CD4-positive, alpha-beta memory T cell (primary cell): ENCODE measurements around the gene KCND3. TPM values are rescaled to one million over a fixed set of nuclear protein-coding genes. Genes with fewer than 3 reads are reported as not detected.

Experiments used
- CTCF ChIA-PET: fragments of 350-600 bp; sonication (Branson Sonifier 250); formaldehyde crosslinking; loops from one replicate; lab custom pipeline; 2021; ENCODE audit warnings: inconsistent platforms; ENCODE audit not compliant: partially characterized antibody; lab: Charles Lee
- POLR2A ChIA-PET: fragments of 350-600 bp; sonication (Branson Sonifier 250); formaldehyde crosslinking; loops from one replicate; lab custom pipeline; 2021; ENCODE audit not compliant: partially characterized antibody; lab: Charles Lee
- DNase-seq, 5 donors: peaks; one replicate each; pipeline versions ENCODE4 v3.0.0 to v3.0.0-alpha.2; 2020 to 2022; ENCODE audit warnings: mixed read lengths in 1 of 5
- H3K27ac ChIP-seq: one replicate; pipeline ENCODE4 v1.7.0; 2013; ENCODE audit warnings: low read depth, low read length
- H3K27me3 ChIP-seq: 2 replicates; pipeline ENCODE4 v1.7.0; 2013; ENCODE audit warnings: mild to moderate bottlenecking, low read length, moderate library complexity; ENCODE audit not compliant: insufficient read depth
- H3K36me3 ChIP-seq: 2 replicates; pipeline ENCODE4 v1.7.0; 2013; ENCODE audit warnings: mild to moderate bottlenecking, low read length, moderate library complexity; ENCODE audit not compliant: insufficient read depth
- H3K4me1 ChIP-seq: 2 replicates; pipeline ENCODE4 v1.7.0; 2013; ENCODE audit warnings: mild to moderate bottlenecking, low read length, moderate library complexity; ENCODE audit not compliant: insufficient read depth
- H3K4me3 ChIP-seq, 2 donors: one replicate each; pipeline ENCODE4 v1.7.0; 2013; ENCODE audit warnings: low read length in 2 of 2, mild to moderate bottlenecking in 1 of 2
- H3K9me3 ChIP-seq, 2 donors: one replicate each; pipeline ENCODE4 v1.7.0; 2013; ENCODE audit warnings: low read length in 2 of 2, control low read depth in 1 of 2; ENCODE audit not compliant: control insufficient read depth in 1 of 2
- H3K27ac Mint-ChIP-seq, 7 donors: one replicate each; pipeline ENCODE4 v1.8.0; 2020 to 2021; ENCODE audit warnings: mixed read lengths in 7 of 7, mild to moderate bottlenecking in 6 of 7, inconsistent platforms in 3 of 7, moderate library complexity in 3 of 7
- H3K27me3 Mint-ChIP-seq, 2 donors: one replicate each; pipeline ENCODE4 v1.8.0; 2020 to 2021; ENCODE audit warnings: mixed read lengths in 2 of 2
- H3K36me3 Mint-ChIP-seq, 2 donors: one replicate each; pipeline ENCODE4 v1.8.0; 2020 to 2021; ENCODE audit warnings: mixed read lengths in 2 of 2, inconsistent platforms in 1 of 2, mild to moderate bottlenecking in 1 of 2
- H3K4me1 Mint-ChIP-seq, 4 donors: one replicate each; pipeline ENCODE4 v1.8.0; 2020 to 2021; ENCODE audit warnings: mixed read lengths in 4 of 4, mild to moderate bottlenecking in 1 of 4
- H3K4me3 Mint-ChIP-seq, 8 donors: one replicate each; pipeline ENCODE4 v1.8.0; 2020 to 2021; ENCODE audit warnings: mixed read lengths in 8 of 8, mild to moderate bottlenecking in 7 of 8, moderate library complexity in 6 of 8, inconsistent platforms in 3 of 8
- H3K9me3 Mint-ChIP-seq, 8 donors: one replicate each; pipeline ENCODE4 v1.8.0; 2020 to 2021; ENCODE audit warnings: mixed read lengths in 8 of 8, mild to moderate bottlenecking in 5 of 8, inconsistent platforms in 3 of 8, moderate library complexity in 1 of 8
- intact Hi-C: fragments of 100-400 bp; cut with micrococcal nuclease; formaldehyde crosslinking; loops from one replicate; pipeline ENCODE4 v1.15.1; 2023
- polyA plus RNA-seq, 2 donors: library from polyadenylated mRNA; unstranded; fragments of 300-500 nt; fragmentation: Illumina TruSeq; gene quantifications; one replicate each; pipeline ENCODE4 v1.2.3, GENCODE V29; 2021
- total RNA-seq, 2 experiments: library from RNA; stranded (reverse); gene quantifications; one replicate each; pipeline ENCODE4 v1.2.3, GENCODE V29; 2021

KCND3 gene
- total and polyA plus RNA-seq, 4 experiments from 2014 or later = 0.03 to 0.05 TPM; not detected in 2

DNA sequence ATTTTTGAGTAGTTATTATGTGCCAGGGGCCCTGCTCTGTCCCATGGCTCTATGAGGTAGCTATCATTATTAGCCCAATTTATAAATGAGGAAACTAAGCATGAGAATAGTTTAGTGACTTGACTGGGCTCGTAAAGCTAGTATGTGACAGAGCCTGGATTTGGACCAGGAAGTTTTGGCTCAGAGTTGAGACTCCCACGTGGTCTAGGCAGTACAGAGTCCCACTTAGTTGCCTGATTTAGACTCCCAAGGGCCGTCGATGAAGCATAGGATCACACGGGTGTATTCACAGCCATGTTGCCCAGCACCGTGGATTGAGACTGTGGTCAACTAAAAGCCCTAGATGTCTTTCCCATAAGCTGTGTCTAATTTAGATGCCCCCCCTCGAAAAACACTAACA, 152.1 kb downstream of the KCND3 start:
- peaks cover 3 to 16% of the 10 kb centered on the region in 2 donors for H3K27me3 Mint-ChIP-seq
- Histone ChIP-seq H3K27me3 (no peaks in the 10 kb centered on the region), H3K9me3 (no peaks in the 10 kb centered on the region), H3K4me3 (no peak overlapping the region), H3K27ac (no peak overlapping the region), H3K36me3 (no peaks in the 10 kb centered on the region), H3K4me1 (no peaks in the 10 kb centered on the region)
- ChIA-PET POLR2A (no interaction called here), CTCF (no interaction called here)
- H3K4me1 Mint-ChIP-seq = no peaks in the 10 kb centered on the region
- no peak overlapping the region for H3K4me3 Mint-ChIP-seq
- no peaks in the 10 kb centered on the region for H3K9me3 Mint-ChIP-seq
- H3K36me3 Mint-ChIP-seq = no peaks in the 10 kb centered on the region
- intact Hi-C loops = no loop called here
- H3K27ac Mint-ChIP-seq = peak overlapping the region in 1 of 7 donors; percentile 26
- DNase-seq = no peak

- H3K27me3 Mint-ChIP-seq = peaks cover 8 to 21% of the 10 kb centered on the region in 2 donors
- no peak for DNase-seq
- no peak overlapping the region for H3K4me3 Mint-ChIP-seq
These were observed 153.4 kb downstream of the KCND3 start for GRCh38 chr1:111836111-111836510.

DNA sequence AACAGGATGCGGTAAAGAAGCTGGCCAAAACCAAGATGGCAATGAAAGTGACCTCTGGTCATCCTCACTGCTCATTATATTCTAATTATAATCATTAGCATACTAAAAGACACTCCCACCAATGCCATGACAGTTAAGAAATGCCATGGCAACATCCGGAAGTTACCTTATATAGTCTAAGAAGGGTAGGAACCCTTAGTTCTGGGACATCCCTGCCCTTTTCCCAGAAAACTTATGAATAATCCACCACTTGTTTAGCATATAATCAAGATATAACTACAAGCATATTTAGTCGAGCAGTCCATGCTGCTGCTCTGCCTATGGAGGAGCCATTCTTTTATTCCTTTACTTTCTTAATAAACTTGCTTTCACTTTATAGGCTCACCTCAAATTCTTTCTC, 154.0 kb downstream of the KCND3 start:
- Histone ChIP-seq H3K27me3 (no peaks in the 10 kb centered on the region), H3K36me3 (no peaks in the 10 kb centered on the region), H3K4me1 (no peaks in the 10 kb centered on the region), H3K4me3 (no peak overlapping the region), H3K9me3 (no peaks in the 10 kb centered on the region), H3K27ac (no peak overlapping the region)
- no peak overlapping the region for H3K27ac Mint-ChIP-seq
- no peak overlapping the region for H3K4me3 Mint-ChIP-seq
- intact Hi-C loops = no loop called here
- no peak for DNase-seq
- H3K4me1 Mint-ChIP-seq = no peaks in the 10 kb centered on the region
- CTCF ChIA-PET = no interaction called here
- peaks cover 10 to 21% of the 10 kb centered on the region in 2 donors for H3K27me3 Mint-ChIP-seq
- no peaks in the 10 kb centered on the region for H3K9me3 Mint-ChIP-seq
- no peaks in the 10 kb centered on the region for H3K36me3 Mint-ChIP-seq
- POLR2A ChIA-PET = no interaction called here

More at GRCh38 chr1:111836111-111836510, 153.4 kb downstream of the KCND3 start:
- no peaks in the 10 kb centered on the region for H3K36me3 Mint-ChIP-seq
- Histone ChIP-seq H3K4me1 (no peaks in the 10 kb centered on the region), H3K9me3 (no peaks in the 10 kb centered on the region), H3K36me3 (no peaks in the 10 kb centered on the region), H3K4me3 (no peak overlapping the region), H3K27ac (no peak overlapping the region), H3K27me3 (no peaks in the 10 kb centered on the region)
- H3K27ac Mint-ChIP-seq = no peak overlapping the region
- CTCF ChIA-PET = no interaction called here
- H3K9me3 Mint-ChIP-seq = no peaks in the 10 kb centered on the region
- POLR2A ChIA-PET = no interaction called here
- intact Hi-C loops = no loop called here
- no peaks in the 10 kb centered on the region for H3K4me1 Mint-ChIP-seq

GRCh38 chr1:111834956-111835355, 154.5 kb downstream of the KCND3 start:
- Histone ChIP-seq H3K27me3 (no peaks in the 10 kb centered on the region), H3K36me3 (no peaks in the 10 kb centered on the region), H3K4me3 (no peak overlapping the region), H3K9me3 (no peaks in the 10 kb centered on the region), H3K27ac (no peak overlapping the region), H3K4me1 (no peaks in the 10 kb centered on the region)
- H3K36me3 Mint-ChIP-seq = no peaks in the 10 kb centered on the region
- no peaks in the 10 kb centered on the region for H3K9me3 Mint-ChIP-seq
- POLR2A ChIA-PET = no interaction called here
- CTCF ChIA-PET = no interaction called here
- DNase-seq = no peak
- H3K27me3 Mint-ChIP-seq = peaks cover 10 to 22% of the 10 kb centered on the region in 2 donors
- no peak overlapping the region for H3K27ac Mint-ChIP-seq
- no peaks in the 10 kb centered on the region for H3K4me1 Mint-ChIP-seq
- intact Hi-C loops = no loop called here
- no peak overlapping the region for H3K4me3 Mint-ChIP-seq

DNA sequence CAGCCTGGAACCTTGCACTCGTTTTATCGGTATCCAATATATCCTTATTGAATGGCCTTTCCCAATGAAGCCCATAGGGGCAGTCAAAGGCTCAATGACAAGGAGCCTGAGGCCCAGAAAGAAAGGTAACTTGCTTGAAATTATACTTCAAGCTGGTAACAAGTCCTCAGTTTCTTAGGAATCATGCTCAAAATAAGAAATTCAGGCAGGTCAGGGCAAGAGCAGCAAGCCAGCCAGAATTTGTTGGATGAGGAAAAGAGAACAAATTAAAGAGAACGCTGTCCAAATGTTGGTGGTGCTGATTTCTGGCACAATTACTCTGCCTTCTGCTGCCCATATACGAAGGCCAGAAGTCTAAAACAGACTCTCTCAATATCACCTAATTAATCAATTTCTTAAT, 156.1 kb downstream of the KCND3 start:
- H3K27me3 Mint-ChIP-seq = peaks cover 22 to 32% of the 10 kb centered on the region in 2 donors
- Histone ChIP-seq H3K4me3 (no peak overlapping the region), H3K36me3 (no peaks in the 10 kb centered on the region), H3K4me1 (no peaks in the 10 kb centered on the region), H3K9me3 (no peaks in the 10 kb centered on the region), H3K27me3 (peaks cover 4% of the 10 kb centered on the region), H3K27ac (no peak overlapping the region)
- CTCF ChIA-PET = no interaction called here
- H3K9me3 Mint-ChIP-seq = peaks cover 0 to 2% (median 0%) of the 10 kb centered on the region in 8 donors
- DNase-seq = no peak
- H3K36me3 Mint-ChIP-seq = no peaks in the 10 kb centered on the region
- no peak overlapping the region for H3K27ac Mint-ChIP-seq
- POLR2A ChIA-PET = no interaction called here
- intact Hi-C loops = no loop called here
- H3K4me1 Mint-ChIP-seq = no peaks in the 10 kb centered on the region
- no peak overlapping the region for H3K4me3 Mint-ChIP-seq

DNA sequence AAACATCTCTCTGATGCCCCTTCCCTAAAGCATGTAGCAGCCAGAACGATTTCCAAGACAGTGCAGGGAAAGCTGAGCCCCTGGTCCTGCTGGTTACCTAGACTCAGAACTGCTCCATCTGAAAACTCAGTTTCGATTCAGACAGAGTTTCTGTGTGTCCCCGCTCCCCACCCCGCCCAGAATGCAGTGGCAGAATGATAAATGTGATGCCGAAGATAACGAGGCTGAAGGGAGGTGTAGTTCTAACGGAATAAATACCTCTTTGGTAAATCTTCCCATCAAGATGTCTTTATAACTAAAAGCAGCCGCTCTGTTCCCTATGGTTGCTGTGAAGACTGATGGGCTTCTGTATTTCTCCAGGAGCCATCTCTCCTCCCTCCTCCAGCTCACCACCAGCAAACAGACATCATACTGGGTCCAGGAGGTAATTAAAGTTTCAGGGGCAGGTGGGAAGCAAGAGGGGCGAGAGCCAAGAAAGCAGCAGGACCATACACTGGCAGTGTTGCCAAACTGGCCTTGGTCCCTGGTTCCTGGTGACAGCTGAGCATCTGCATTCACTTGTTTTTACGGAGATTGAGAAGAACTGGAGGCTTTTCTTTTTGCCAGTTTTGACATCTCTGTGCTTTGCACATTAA, 156.8 kb downstream of the KCND3 start:
- ChIA-PET CTCF (no interaction called here), POLR2A (no interaction called here)

DNA sequence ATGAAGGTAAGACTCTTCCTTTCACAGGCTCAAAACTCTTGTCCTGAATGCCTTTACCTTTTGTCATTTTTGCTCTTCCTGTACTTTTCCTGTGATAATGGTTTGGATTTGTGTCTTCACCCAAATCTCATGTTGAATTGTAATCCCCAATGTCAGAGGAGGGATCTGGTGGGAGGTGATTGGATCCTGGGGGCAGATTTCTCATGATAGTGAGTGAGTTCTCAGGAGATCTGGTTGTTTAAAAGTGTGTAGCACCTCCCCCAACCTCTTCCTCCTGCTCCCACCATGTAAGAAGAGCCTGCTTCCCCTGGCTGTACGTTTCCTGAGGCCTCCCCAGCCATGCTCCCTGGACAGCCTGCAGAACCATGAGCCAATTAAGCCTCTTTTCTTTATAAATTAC, 158.3 kb downstream of the KCND3 start:
- H3K27me3 Mint-ChIP-seq = peaks cover 28 to 32% of the 10 kb centered on the region in 2 donors
- H3K36me3 ChIP-seq = no peaks in the 10 kb centered on the region
- peaks cover 0 to 2% (median 0%) of the 10 kb centered on the region in 8 donors for H3K9me3 Mint-ChIP-seq
- H3K4me3 Mint-ChIP-seq = no peak overlapping the region
- no peak overlapping the region for H3K4me3 ChIP-seq
- H3K9me3 ChIP-seq = no peaks in the 10 kb centered on the region
- H3K4me1 Mint-ChIP-seq = no peaks in the 10 kb centered on the region
- H3K4me1 ChIP-seq = no peaks in the 10 kb centered on the region
- H3K27me3 ChIP-seq = peaks cover 4% of the 10 kb centered on the region
- no peak for DNase-seq
- no peaks in the 10 kb centered on the region for H3K36me3 Mint-ChIP-seq
- ChIA-PET CTCF (no interaction called here), POLR2A (no interaction called here)
- H3K27ac ChIP-seq = no peak overlapping the region
- intact Hi-C loops = no loop called here
- no peak overlapping the region for H3K27ac Mint-ChIP-seq

More for the DNA sequence above, 156.8 kb downstream of the KCND3 start:
- no peak overlapping the region for H3K27ac ChIP-seq
- no peak for DNase-seq
- H3K4me1 ChIP-seq = no peaks in the 10 kb centered on the region
- H3K27me3 Mint-ChIP-seq = peaks cover 23 to 32% of the 10 kb centered on the region in 2 donors
- peaks cover 4% of the 10 kb centered on the region for H3K27me3 ChIP-seq
- no peaks in the 10 kb centered on the region for H3K9me3 ChIP-seq
- intact Hi-C loops = no loop called here
- H3K36me3 ChIP-seq = no peaks in the 10 kb centered on the region
- H3K27ac Mint-ChIP-seq = no peak overlapping the region
- H3K36me3 Mint-ChIP-seq = no peaks in the 10 kb centered on the region
- H3K4me1 Mint-ChIP-seq = no peaks in the 10 kb centered on the region
- H3K4me3 Mint-ChIP-seq = no peak overlapping the region
- no peak overlapping the region for H3K4me3 ChIP-seq
- H3K9me3 Mint-ChIP-seq = peaks cover 0 to 2% (median 0%) of the 10 kb centered on the region in 8 donors
